ENCODE measurements around the gene TP53.
A peak's percentile ranks its signal among the peaks of the same experiment; 100 is the strongest.

TP53 gene

GRCh38 chr17:7720125-7720524, 32.8 kb upstream of the TP53 start:
- H3K9me3 Mint-ChIP-seq, result no peaks in the 10 kb centered on the region
- no peak for TF ChIP-seq CTCF (IDR thresholded peaks at IDR 0.05; ENCODE audit: unreplicated experiment in 3 of 3)
- peaks cover 26% of the 10 kb centered on the region for H3K4me1 Mint-ChIP-seq
- H3K36me3 Mint-ChIP-seq (ENCODE audit: low read depth), result no peaks in the 10 kb centered on the region
- peak overlapping the region; percentile 7 to 27 (median 24) for H3K4me3 Mint-ChIP-seq
- H3K27me3 Mint-ChIP-seq (ENCODE audit: low read depth), result peaks cover 51% of the 10 kb centered on the region
- no peak overlapping the region for H3K27ac Mint-ChIP-seq

- Mint-ChIP-seq H3K27ac (no peak overlapping the region), H3K4me1 (peaks cover 26% of the 10 kb centered on the region), H3K36me3 (ENCODE audit: low read depth) (no peaks in the 10 kb centered on the region), H3K27me3 (ENCODE audit: low read depth) (peaks cover 51% of the 10 kb centered on the region), H3K4me3 (peak overlapping the region in 2 of 3 experiments; percentile 7 to 27), H3K9me3 (no peaks in the 10 kb centered on the region)
- no peak for TF ChIP-seq CTCF (IDR thresholded peaks at IDR 0.05; ENCODE audit: unreplicated experiment in 3 of 3)
Measured at GRCh38 chr17:7719661-7720060, 32.4 kb upstream of the TP53 start.

- Mint-ChIP-seq H3K27ac (peak overlapping the region in 2 of 3 experiments; percentile 73 to 84), H3K4me1 (peaks cover 28% of the 10 kb centered on the region), H3K4me3 (peak overlapping the region; percentile 89 to 94 (median 92)), H3K9me3 (no peaks in the 10 kb centered on the region), H3K27me3 (ENCODE audit: low read depth) (peaks cover 56% of the 10 kb centered on the region), H3K36me3 (ENCODE audit: low read depth) (no peaks in the 10 kb centered on the region)
- no peak for TF ChIP-seq CTCF (IDR thresholded peaks at IDR 0.05; ENCODE audit: unreplicated experiment in 3 of 3)
Measured at GRCh38 chr17:7717756-7718350, 30.6 kb upstream of the TP53 start.

GRCh38 chr17:7716901-7717755, 29.8 kb upstream of the TP53 start, which contains the start of gene DNAH2:
DNAH2 (plus strand) TSS chr17:7717744; CDS start chr17:7719735, 1,991 bp downstream.
- Mint-ChIP-seq H3K4me3 (peak within 1 kb of the TSS; percentile 89 to 94 (median 92)), H3K27me3 (ENCODE audit: low read depth) (peaks cover 63% of the 10 kb centered on the region), H3K27ac (peak within 1 kb of the TSS; percentile 56 to 87 (median 84)), H3K4me1 (peaks cover 35% of the 10 kb centered on the region), H3K9me3 (no peaks in the 10 kb centered on the region), H3K36me3 (ENCODE audit: low read depth) (no peaks in the 10 kb centered on the region)
- TF ChIP-seq CTCF (IDR thresholded peaks at IDR 0.05; ENCODE audit: unreplicated experiment in 3 of 3), result peak; percentile 27 to 34 (median 34)

- no peak for TF ChIP-seq CTCF (IDR thresholded peaks at IDR 0.05; ENCODE audit: unreplicated experiment in 3 of 3)
- peak overlapping the region; percentile 56 to 87 (median 84) for H3K27ac Mint-ChIP-seq
- H3K36me3 Mint-ChIP-seq (ENCODE audit: low read depth), result peaks cover 3% of the 10 kb centered on the region
- H3K4me3 Mint-ChIP-seq, result peak overlapping the region; percentile 89 to 94 (median 92)
- H3K4me1 Mint-ChIP-seq, result peaks cover 39% of the 10 kb centered on the region
- peaks cover 66% of the 10 kb centered on the region for H3K27me3 Mint-ChIP-seq (ENCODE audit: low read depth)
- no peaks in the 10 kb centered on the region for H3K9me3 Mint-ChIP-seq
Measured at GRCh38 chr17:7715936-7716886, 28.9 kb upstream of the TP53 start.
